Measurements from ENCODE around the gene ST8SIA1. TPM values are rescaled to one million over a fixed set of nuclear protein-coding genes. Genes with fewer than 3 reads are reported as not detected.

ST8SIA1 gene
- total and polyA plus RNA-seq, 11 donors = 0.60 to 5.7 (median 1.7) TPM

DNA sequence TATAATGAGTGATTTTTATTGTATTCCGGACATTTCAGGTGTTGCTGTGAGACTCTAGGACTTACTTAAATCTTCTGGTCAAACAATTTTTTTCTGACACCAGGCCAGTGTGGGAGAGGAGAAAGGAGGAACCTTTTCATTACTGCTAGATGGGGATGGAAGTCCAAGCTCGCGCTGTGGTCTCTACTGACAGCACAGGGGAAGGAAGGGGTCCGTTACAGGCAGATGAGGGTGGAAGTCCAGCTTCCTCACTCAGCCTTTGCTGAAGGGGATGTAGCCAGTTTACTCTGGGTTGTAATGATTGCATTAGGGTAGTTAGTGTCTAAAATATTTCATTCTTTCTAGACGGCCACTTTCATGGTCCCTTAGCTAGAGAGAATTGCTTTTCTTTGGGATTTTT, 26.3 kb upstream of the ST8SIA1 start:
- no peak for ATAC-seq

DNA sequence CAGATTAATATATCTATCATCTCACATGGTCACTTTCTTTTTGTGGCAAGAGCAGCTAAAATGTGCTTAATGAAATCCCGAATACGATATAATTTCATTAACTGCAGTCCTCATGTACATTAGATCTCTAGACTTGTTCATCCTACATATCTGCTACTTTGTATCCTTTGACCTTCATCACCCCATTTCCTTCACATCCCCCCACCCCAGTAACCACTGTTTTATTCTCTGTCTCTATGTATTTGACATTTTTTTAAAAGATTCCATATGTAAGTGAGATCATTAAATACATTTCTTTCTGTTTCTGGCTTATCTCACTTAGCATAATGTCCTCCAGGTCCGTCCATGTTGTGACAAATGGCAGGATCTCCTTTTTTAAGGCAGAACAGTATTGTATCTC, 23.0 kb upstream of the ST8SIA1 start:
- Histone ChIP-seq H3K9me3 (no peaks in the 10 kb centered on the region), H3K4me1 (no peaks in the 10 kb centered on the region), H3K27me3 (peaks cover 0 to 4% (median 0%) of the 10 kb centered on the region in 9 donors), H3K4me3 (no peak overlapping the region), H3K36me3 (no peaks in the 10 kb centered on the region), H3K27ac (no peak overlapping the region)
- ATAC-seq (no peak), DNase-seq (no peak)
- WGBS, 4 donors = 91 to 94% (median 92%) methylated on average over 3 of the region's 3 CpGs
- TF ChIP-seq, protein P1, sequence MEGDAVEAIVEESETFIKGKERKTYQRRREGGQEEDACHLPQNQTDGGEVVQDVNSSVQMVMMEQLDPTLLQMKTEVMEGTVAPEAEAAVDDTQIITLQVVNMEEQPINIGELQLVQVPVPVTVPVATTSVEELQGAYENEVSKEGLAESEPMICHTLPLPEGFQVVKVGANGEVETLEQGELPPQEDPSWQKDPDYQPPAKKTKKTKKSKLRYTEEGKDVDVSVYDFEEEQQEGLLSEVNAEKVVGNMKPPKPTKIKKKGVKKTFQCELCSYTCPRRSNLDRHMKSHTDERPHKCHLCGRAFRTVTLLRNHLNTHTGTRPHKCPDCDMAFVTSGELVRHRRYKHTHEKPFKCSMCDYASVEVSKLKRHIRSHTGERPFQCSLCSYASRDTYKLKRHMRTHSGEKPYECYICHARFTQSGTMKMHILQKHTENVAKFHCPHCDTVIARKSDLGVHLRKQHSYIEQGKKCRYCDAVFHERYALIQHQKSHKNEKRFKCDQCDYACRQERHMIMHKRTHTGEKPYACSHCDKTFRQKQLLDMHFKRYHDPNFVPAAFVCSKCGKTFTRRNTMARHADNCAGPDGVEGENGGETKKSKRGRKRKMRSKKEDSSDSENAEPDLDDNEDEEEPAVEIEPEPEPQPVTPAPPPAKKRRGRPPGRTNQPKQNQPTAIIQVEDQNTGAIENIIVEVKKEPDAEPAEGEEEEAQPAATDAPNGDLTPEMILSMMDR (IDR thresholded peaks at IDR 0.05) = no peak
- TF ChIP-seq POLR2A (IDR thresholded peaks at IDR 0.05) = no peak
- intact Hi-C loops (cut with DNase I) = no loop called here

More for the DNA sequence above, 26.3 kb upstream of the ST8SIA1 start:
- H3K27me3 ChIP-seq = peaks cover 0 to 4% (median 0%) of the 10 kb centered on the region in 9 donors
- H3K4me1 ChIP-seq = no peaks in the 10 kb centered on the region
- H3K27ac ChIP-seq = no peak overlapping the region
- peaks cover 0 to 8% (median 0%) of the 10 kb centered on the region in 12 donors for H3K9me3 ChIP-seq
- intact Hi-C loops (cut with DNase I) = no loop called here
- TF ChIP-seq POLR2A (IDR thresholded peaks at IDR 0.05) = no peak
- TF ChIP-seq, protein P1 (IDR thresholded peaks at IDR 0.05) = no peak
- no peak overlapping the region for H3K4me3 ChIP-seq
- 66 to 77% (median 72%) methylated on average over 5 of the region's 5 CpGs for WGBS, 4 donors
- no peaks in the 10 kb centered on the region for H3K36me3 ChIP-seq
- DNase-seq = no peak

DNA sequence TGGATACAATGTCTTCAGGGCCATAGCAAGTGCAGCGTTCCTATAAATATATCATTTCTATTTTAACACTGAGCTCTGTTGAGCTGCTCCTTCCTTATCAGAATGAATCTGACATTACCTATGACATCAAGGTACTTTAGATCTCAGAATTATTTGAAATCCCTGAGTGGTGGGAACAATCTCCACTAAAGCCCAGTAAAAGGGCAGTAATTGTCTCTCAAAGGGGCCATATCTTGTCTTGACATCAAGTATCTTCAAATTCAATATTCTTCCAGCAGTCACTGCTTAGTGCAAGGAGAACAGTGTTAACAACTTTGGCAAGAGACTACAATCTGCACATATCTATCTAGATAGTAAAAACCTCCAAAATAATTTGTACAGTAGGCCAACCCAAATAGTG, 21.7 kb upstream of the ST8SIA1 start:
- Histone ChIP-seq H3K4me1 (no peaks in the 10 kb centered on the region), H3K4me3 (no peak overlapping the region), H3K27me3 (peaks cover 0 to 4% (median 0%) of the 10 kb centered on the region in 9 donors), H3K9me3 (no peaks in the 10 kb centered on the region), H3K36me3 (no peaks in the 10 kb centered on the region), H3K27ac (no peak overlapping the region)
- ATAC-seq (no peak), DNase-seq (no peak)
- TF ChIP-seq, protein P1 (IDR thresholded peaks at IDR 0.05) = no peak
- no peak for TF ChIP-seq POLR2A (IDR thresholded peaks at IDR 0.05)
- intact Hi-C loops (cut with DNase I) = no loop called here
- WGBS, 4 donors = 89 to 95% (median 90%) methylated on average over 1 of the region's 1 CpG

DNA sequence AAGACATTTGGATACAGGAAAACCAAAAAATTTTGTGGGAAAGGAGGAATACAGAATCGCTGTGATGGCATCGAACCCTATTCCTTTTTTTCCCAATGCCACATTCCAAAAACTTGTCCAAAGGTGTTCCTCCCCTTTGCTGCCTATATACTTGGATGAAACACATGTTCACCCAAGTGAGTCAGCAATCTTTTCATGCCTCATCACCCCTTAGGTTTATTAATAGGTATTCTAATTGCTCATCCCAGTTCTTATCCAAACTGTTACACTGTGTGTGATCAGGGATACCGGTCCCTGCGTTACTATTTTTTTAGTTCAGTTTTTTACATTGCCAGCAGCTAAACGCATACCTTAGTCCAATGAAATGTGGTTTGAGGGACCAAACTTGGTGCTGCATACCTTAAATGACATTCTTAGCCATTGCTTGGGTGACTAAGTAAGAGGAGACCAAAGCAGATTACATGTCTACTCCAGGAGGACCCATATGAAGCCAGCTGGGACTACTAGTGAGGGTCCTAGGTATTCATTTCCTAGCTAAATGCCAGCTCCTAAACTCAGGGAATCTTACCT, 20.6 kb upstream of the ST8SIA1 start:
- H3K9me3 ChIP-seq = no peaks in the 10 kb centered on the region
- no peak overlapping the region for H3K27ac ChIP-seq
- H3K4me3 ChIP-seq = no peak overlapping the region
- no peak for ATAC-seq
- TF ChIP-seq POLR2A (IDR thresholded peaks at IDR 0.05) = no peak
- TF ChIP-seq, protein P1 (IDR thresholded peaks at IDR 0.05) = no peak
- 79 to 84% (median 83%) methylated on average over 5 of the region's 5 CpGs for WGBS, 4 donors
- H3K36me3 ChIP-seq = no peaks in the 10 kb centered on the region
- no peaks in the 10 kb centered on the region for H3K4me1 ChIP-seq
- no peak for DNase-seq
- intact Hi-C loops (cut with DNase I) = no loop called here
- peaks cover 0 to 2% (median 0%) of the 10 kb centered on the region in 9 donors for H3K27me3 ChIP-seq
